Pancreas (tissue), 10 donors: Measurements from ENCODE around the gene SOCS2. TPM values are rescaled to one million over a fixed set of nuclear protein-coding genes. Genes with fewer than 3 reads are reported as not detected.
A peak's percentile ranks its signal among the peaks of the same experiment; 100 is the strongest.
"Not testable (repeated sequence)": the region's sequence is repeated elsewhere in the genome, so short reads cannot be mapped to it uniquely, and the experiment has no call there.

Experiments
- ATAC-seq, 4 donors: fragments of 200-7000 bp; cut with Tn5 transposase; one replicate each; pipeline versions ENCODE4 v1.8.0 to v1.9.1; 2020; ENCODE audit warnings: mild to moderate bottlenecking in 4 of 4, moderate library complexity in 4 of 4
- DNase-seq, 6 donors: peaks; one replicate each; pipeline ENCODE4 v3.0.0-alpha.2; 2020
- FAIRE-seq: peaks from 2 replicates; lab custom pipeline; 2012; peaks lifted over from hg19 to GRCh38; lab: Jason Lieb, UNC
- H3K27ac ChIP-seq, 4 donors: fragments of 200-600 bp; sonication (generic); 1 replicate in 3 of 4; 2 replicates in 1 of 4; pipeline versions ENCODE4 v1.5.0 to v1.8.0; 2020
- H3K27me3 ChIP-seq, 4 donors: fragments of 200-600 bp; one replicate each; pipeline ENCODE4 v1.8.0; 2021
- H3K36me3 ChIP-seq, 3 donors: fragments of 200-600 bp; sonication (generic) in 1 of 3; one replicate each; pipeline versions ENCODE4 v1.5.0 to v1.8.0; 2020 to 2021
- H3K4me1 ChIP-seq, 3 donors: fragments of 200-600 bp; one replicate each; pipeline ENCODE4 v1.8.0; 2021
- H3K4me3 ChIP-seq, 4 donors: fragments of 200-600 bp; sonication (generic) in 2 of 4; one replicate each; pipeline versions ENCODE4 v1.5.0 to v1.8.0; 2020 to 2021
- H3K9me3 ChIP-seq, 4 donors: fragments of 200-600 bp; one replicate each; pipeline ENCODE4 v1.8.0; 2021
- CTCF ChIP-seq, 4 donors: fragments of 200-600 bp; sonication (generic) in 3 of 4; IDR thresholded peaks; one replicate each; pipeline versions ENCODE4 v1.5.0 to v1.8.0; 2021; ENCODE audit warnings: antibody characterized with exemption in 4 of 4
- WGBS, 2 donors: extraction: QIAGEN DNeasy Blood & Tissue Kit; methylation state at CpG; one replicate each; pipeline ENCODE4 v1.1.7; 2013; 5-methylcytosine and 5-hydroxymethylcytosine counted together
- intact Hi-C, 3 donors: fragments of 100-400 bp; cut with DNase I; formaldehyde crosslinking; loops; one replicate each; pipeline versions ENCODE4 v1.11.1 to v1.14.2; 2022
- polyA plus RNA-seq, 2 donors: library from polyadenylated mRNA; stranded (reverse); fragments of 200-250 nt; gene quantifications; one replicate each; pipeline ENCODE4 v1.2.3, GENCODE V29; 2013
- total RNA-seq, 6 donors: library from RNA; stranded (reverse); fragmentation: NEBNext Ultra II Directional in 4 of 6; extraction: Animal tissue kit (Norgen Biotek cat#: 25700) in 4 of 6; gene quantifications; one replicate each; pipeline versions ENCODE4 v1.2.1 to v1.2.4, GENCODE V29; 2021 to 2023
- donor health status: healthy with polysubstance abuse.
- donor health status: DM: no; HTN: no; CAD: no; lungs with moderate emphysema.
- donor health status: DM: no; HTN: no; CAD: no.
- donor health status: control.
- donor health status: control.
- donor health status: Bipolar disorder and iron deficiency.
- donor health status: DM: yes; HTN: yes; CAD: no.
- donor health status: DM: no; HTN: no; CAD: no.
- donor health status: DM: no; HTN: no; CAD: no.
- donor health status: DM: yes; HTN: yes; CAD: no.

The SOCS2 gene
- total and polyA plus RNA-seq, 8 donors, result 3.2 to 14.8 (median 5.6) TPM

- no peak for TF ChIP-seq CTCF (IDR thresholded peaks at IDR 0.05)
Observed at GRCh38 chr12:93552427-93552826, 20.0 kb upstream of the SOCS2 start.

GRCh38 chr12:93557879-93558278 lies 14.6 kb upstream of the SOCS2 start:
- intact Hi-C loops, H3K4me1 ChIP-seq, ATAC-seq: not testable (repeated sequence)

More at GRCh38 chr12:93552427-93552826, 20.0 kb upstream of the SOCS2 start:
- Histone ChIP-seq H3K4me1 (no peaks in the 10 kb centered on the region), H3K27ac (no peak overlapping the region), H3K4me3 (no peak overlapping the region), H3K27me3 (no peaks in the 10 kb centered on the region), H3K9me3 (no peaks in the 10 kb centered on the region), H3K36me3 (no peaks in the 10 kb centered on the region)
- no peak for FAIRE-seq
- DNase-seq, result no peak
- intact Hi-C loops, result no loop called here
- ATAC-seq, result no peak
- WGBS, 2 donors, result 43 to 54% methylated on average over 4 of the region's 4 CpGs

DNA sequence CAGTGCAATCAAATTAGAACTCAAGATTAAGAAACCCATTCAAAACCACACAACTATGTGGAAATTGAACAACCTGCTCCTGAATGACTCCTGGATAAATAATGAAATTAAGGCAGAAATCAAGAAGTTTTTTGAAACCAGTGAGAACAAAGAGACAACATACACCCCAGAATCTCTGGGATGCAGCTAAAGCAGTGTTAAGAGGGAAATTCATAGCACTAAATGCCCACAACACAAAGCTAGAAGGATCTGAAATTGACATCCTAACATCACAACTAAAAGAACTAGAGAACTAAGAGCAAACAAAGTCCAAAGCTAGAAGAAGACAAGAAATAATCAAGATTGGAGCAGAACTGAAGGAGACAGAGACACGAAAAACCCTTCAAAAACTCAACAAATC lies 13.8 kb upstream of the SOCS2 start:
- H3K27ac ChIP-seq, DNase-seq, H3K4me3 ChIP-seq, H3K9me3 ChIP-seq, ATAC-seq, H3K36me3 ChIP-seq, intact Hi-C loops, H3K4me1 ChIP-seq, H3K27me3 ChIP-seq, FAIRE-seq: not testable (repeated sequence)
- 89 to 93% methylated on average over 1 of the region's 1 CpG for WGBS, 2 donors

More at GRCh38 chr12:93557879-93558278, 14.6 kb upstream of the SOCS2 start:
- not testable (repeated sequence) for FAIRE-seq, H3K36me3 ChIP-seq, H3K4me3 ChIP-seq, H3K9me3 ChIP-seq, H3K27ac ChIP-seq, H3K27me3 ChIP-seq, DNase-seq

DNA sequence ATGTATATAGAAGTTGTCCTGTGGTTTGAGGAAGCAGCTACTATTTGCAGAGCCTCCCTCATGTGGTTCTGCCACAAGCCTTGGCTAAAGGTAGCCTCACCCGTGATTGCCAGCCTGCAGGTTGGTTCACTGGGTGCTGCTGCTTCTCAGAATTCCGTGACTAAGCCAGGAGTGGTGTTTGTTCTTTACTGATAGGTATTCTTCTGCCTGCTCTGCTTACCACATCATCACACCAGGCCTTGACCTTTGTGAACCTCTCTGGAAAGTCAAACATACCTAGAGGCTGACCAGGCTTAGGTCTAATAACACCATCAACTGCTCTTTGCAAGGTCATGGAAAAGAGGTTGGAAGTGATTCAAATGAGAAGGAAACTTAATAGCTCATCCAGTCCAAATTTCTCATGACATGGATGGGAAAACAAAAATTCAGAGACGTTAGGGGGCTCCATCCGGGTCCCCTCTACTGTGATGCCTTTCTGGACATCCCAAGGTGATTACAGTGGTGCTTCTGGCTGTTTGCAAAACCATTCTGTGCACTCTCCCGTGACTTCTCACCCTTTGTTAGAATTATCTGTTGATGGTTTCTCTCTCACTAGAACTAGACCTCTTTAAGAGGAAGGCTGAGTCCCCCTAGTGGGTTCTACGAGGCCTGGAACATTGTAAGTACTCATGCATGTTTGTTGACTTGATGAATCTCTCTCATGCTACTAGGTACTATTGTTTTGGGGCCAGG lies 8.5 kb upstream of the SOCS2 start:
- peak in 2 of 6 donors; percentile 26 to 27 for DNase-seq
- no peak for FAIRE-seq
- H3K27me3 ChIP-seq, result no peaks in the 10 kb centered on the region
- H3K36me3 ChIP-seq, result no peaks in the 10 kb centered on the region
- no peaks in the 10 kb centered on the region for H3K4me1 ChIP-seq
- intact Hi-C loops, result loop anchor here in 2 of 3 donors (10.0 kb wide), 2 partner anchors 531 to 541 kb away; no protein-coding TSS in a partner anchor
- H3K27ac ChIP-seq, result no peak overlapping the region
- TF ChIP-seq CTCF (IDR thresholded peaks at IDR 0.05), result no peak
- no peak overlapping the region for H3K4me3 ChIP-seq
- no peaks in the 10 kb centered on the region for H3K9me3 ChIP-seq
- ATAC-seq, result peak; percentile 65 to 81 (median 74)
- 38 to 50% methylated on average over 6 of the region's 6 CpGs for WGBS, 2 donors

DNA sequence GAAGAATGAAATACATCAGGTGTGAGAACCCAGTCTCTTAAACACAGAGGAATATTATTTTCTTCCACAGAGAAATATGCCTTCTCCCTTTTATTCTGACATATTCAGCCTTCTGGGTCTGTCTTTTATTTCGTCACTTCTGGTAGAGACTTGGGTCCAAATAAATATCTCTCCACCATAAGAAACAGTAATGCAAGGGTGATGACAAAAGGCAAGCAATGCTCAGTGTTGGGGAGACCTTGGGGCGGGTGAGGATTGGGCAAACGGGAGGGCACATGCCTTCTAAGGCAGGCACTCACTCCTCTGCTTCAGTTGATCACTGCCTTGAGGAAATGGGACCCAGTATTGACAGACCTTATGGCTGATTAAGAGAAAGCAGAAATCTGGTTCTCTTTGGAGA lies 6.7 kb upstream of the SOCS2 start:
- ATAC-seq (no peak), FAIRE-seq (no peak), DNase-seq (no peak)
- 85 to 90% methylated on average over 3 of the region's 3 CpGs for WGBS, 2 donors
- Histone ChIP-seq H3K9me3 (no peaks in the 10 kb centered on the region), H3K27me3 (no peaks in the 10 kb centered on the region), H3K4me1 (no peaks in the 10 kb centered on the region), H3K4me3 (no peak overlapping the region), H3K27ac (no peak overlapping the region), H3K36me3 (no peaks in the 10 kb centered on the region)
- no peak for TF ChIP-seq CTCF (IDR thresholded peaks at IDR 0.05)
- intact Hi-C loops, result loop anchor here (5.0 to 10.0 kb wide), 3 partner anchors 529 to 539 kb away; no protein-coding TSS in a partner anchor

DNA sequence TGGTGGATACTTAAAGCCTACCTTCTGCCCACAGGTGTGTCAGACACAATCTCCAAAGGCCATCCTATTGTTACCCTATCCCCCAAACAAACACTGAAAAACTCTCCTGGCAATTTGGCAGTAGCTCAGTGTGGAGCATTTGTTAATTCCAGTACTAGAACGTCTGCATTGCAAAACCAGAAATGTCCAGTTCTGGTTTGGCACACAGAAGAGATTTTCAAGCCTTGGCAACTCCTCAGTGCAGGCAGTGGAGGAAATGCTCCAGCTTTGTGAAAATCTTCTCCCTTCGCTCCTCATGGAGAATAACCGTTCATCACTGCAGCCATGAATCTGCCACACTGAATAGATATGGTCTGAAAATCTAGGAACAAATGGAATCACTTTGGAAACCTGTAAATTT lies 5.3 kb upstream of the SOCS2 start:
- H3K36me3 ChIP-seq, result no peaks in the 10 kb centered on the region
- no peaks in the 10 kb centered on the region for H3K9me3 ChIP-seq
- no peak overlapping the region for H3K27ac ChIP-seq
- TF ChIP-seq CTCF (IDR thresholded peaks at IDR 0.05), result no peak
- no peaks in the 10 kb centered on the region for H3K27me3 ChIP-seq
- no peak for ATAC-seq
- DNase-seq, result no peak
- intact Hi-C loops, result loop anchor here (5.0 to 10.0 kb wide), 3 partner anchors 528 to 538 kb away; no protein-coding TSS in a partner anchor
- WGBS, 2 donors, result 60 to 68% methylated on average over 3 of the region's 3 CpGs
- FAIRE-seq, result no peak
- H3K4me3 ChIP-seq, result no peak overlapping the region
- no peaks in the 10 kb centered on the region for H3K4me1 ChIP-seq
